Measurements from ENCODE around the gene MSH2.
"Not testable (repeated sequence)": the region's sequence is repeated elsewhere in the genome, so short reads cannot be mapped to it uniquely, and the experiment has no call there.

MSH2 gene

DNA sequence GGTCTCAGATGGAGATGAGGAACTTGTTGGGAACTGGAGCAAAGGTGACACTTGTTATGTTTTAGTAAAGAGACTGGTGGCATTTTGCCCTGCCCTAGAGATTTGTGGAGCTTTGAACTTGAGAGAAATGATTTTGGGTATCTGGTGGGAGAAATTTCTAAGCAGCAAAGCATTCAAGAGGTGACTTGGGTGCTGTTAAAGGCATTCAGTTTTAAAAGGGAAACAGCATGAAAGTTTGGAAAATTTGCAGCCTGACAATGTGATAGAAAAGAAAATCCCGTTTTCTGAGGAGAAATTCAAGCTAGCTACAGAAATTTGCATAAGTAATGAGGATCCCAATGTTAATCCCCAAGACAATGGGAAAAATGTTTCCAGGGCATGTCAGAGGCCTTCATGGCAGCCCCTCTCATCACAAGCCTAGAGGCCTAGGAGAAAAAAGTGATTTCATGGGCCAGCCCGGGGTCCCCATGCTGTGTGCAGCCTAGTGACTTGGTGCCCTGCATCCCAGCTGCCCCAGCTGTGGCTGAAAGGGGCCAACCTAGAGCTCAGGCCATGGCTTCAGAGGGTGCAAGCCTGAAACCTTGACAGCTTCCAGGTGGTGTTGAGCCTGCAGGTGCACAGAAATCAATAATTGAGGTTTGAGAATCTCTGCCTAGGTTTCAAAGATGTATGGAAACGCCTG, 3.8 kb downstream of the MSH2 start:
- DNase-seq = not testable (repeated sequence)

DNA sequence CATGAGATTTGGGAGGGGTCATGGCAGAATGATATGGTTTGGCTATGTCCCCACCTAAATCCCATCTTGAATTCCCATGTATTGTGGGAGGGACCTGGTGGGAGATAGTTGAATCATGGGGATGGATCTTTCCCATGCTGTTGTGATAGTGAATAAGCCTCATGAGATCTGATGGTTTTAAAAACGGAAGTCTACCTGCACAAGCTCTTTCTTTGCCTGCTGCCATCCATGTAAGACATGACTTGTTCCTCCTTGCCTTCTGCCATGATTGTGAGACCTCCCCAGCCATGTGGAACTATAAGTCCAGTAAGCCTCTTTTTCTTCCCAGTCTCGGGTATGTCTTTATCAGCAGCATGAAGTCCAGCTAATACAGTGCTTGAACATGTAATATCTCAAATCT, 5.0 kb downstream of the MSH2 start:
- DNase-seq = not testable (repeated sequence)

DNA sequence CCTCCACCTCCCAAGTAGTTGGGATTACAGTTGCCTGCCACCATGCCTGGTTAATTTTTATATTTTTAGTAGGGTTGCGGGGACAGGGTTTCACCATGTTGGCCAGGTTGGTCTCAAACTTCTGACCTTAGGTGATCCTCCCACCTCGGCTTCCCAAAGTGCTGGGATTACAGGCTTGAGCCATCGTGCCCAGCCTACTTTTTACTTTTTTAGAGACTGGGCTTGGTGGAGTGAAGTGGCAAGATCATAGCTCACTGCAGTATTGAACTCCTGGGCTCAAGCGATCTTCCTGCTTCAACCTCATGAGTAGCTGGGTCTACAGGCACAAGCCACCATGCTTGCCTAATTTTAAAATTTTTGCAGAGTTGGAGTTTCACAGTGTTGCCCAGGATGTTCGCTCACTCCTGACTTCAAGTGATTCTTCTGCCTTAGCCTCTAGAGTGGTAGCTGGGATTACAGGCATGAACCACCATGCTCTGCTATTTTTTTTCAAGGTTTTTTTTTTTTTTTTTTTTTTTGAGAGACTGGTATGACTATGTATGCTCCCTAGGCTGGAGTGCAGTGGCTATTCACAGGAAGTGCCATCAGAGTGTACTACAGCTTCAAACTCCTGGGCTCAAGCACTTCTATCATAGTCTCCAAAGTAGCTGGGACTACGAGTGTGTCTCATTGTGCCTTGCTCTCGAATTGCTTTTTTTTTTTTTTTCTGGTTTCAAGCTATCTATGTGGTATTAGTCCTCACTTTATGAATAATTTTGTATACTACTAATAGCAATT, 11.9 kb downstream of the MSH2 start:
- DNase-seq = no peak

DNA sequence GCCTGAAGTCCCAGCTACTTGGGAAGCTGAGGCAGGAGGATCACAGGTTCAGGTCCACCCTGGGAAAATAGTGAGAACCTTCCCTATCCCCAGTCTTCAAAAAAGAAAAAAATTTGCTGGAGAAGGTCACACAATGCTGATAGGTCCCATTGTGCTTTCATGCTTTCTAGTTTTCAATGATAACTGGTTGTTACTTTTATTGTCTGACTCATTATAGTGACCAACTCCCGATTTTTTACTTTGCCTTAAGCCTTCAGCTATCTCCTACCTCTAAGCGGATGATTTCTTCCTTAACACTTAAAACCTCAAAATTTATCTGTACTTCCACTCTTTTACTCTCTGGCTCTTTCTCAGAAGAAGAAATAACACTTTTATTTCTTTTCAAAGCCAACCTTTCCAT, 17.3 kb downstream of the MSH2 start:
- no peak for DNase-seq

DNA sequence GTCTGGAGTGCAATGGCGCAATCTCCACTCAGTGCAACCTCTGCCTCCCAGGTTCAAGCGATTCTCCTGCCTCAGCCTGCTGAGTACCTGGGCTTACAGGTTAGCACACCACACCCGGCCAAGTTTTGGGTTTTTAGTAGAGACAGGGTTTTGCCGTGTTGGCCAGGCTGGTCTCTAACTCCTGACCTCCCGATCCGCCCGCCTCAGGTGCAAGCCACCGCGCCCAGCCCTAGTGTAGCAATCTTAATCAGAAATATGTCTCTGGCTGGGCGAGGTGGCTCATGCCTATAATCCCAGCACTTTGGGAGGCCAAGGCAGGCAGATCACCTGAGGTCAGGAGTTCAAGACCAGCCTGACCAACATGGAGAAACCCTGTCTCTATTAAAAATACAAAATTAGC, 17.7 kb downstream of the MSH2 start:
- not testable (repeated sequence) for DNase-seq

DNA sequence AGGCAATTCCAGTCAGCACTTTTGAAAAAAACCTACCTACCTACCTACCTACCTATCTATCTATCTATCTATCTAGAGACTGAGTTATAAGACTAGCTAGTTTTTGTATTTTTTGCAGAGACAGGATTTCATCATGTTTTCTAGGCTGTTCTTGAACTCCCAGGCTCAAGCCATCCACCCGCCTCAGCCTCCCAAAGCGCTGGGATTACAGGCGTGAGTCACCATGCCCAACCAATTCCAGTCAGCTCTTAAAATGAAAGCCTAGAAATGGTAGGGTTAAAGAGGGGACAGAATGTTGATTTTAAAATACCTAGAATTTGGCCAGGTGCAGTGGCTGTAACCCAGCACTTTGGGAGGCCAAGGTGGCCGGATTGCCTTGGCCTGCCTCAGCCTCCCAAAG, 19.1 kb downstream of the MSH2 start:
- DNase-seq = no peak

DNA sequence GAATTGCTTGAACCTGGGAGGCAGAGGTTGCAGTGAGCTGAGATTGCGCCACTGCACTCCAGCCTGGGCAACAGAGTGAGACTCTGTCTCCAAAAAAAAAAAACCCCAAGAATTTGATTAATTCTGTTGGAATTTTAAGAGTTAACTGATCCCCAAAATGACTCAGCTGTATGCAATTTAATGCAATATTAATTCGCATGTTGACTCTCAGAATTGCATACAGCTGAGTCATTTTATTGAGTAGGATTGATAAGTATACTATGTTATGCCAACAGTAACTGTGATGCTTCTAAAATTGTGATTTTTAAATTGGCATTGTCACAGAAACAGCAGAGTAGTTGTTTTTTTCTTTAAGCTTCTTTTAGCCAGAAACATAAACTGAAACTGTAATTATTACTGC, 19.6 kb downstream of the MSH2 start:
- DNase-seq = no peak

DNA sequence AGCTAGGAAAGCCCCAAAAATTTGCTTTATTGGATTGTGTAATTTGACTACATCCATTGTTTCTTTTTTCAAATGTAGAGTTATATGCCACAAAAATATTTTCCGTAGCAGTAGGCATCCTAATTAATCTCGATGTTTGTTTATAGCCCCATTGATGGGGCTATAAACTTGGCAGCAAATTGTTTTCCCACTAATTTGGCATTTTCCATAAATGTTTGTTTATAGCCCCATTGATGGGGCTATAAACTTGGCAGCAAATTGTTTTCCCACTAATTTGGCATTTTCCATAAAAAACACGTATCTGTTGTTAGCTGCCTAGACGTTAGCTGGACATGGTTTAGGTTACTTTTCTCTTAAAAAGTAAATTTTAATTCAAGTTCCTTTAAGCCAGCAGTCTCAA, 23.8 kb downstream of the MSH2 start:
- DNase-seq = no peak

DNA sequence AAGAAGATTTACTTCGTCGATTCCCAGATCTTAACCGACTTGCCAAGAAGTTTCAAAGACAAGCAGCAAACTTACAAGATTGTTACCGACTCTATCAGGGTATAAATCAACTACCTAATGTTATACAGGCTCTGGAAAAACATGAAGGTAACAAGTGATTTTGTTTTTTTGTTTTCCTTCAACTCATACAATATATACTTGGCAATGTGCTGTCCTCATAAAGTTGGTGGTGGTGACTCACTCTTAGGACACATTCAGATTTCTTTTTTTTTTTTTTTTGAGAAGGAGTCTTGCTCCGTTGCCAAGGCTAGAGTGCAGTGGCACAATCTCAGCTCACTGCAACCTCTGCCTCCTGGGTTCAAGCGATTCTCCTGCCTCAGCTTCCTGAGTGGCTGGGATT, 26.8 kb downstream of the MSH2 start:
- DNase-seq = no peak

DNA sequence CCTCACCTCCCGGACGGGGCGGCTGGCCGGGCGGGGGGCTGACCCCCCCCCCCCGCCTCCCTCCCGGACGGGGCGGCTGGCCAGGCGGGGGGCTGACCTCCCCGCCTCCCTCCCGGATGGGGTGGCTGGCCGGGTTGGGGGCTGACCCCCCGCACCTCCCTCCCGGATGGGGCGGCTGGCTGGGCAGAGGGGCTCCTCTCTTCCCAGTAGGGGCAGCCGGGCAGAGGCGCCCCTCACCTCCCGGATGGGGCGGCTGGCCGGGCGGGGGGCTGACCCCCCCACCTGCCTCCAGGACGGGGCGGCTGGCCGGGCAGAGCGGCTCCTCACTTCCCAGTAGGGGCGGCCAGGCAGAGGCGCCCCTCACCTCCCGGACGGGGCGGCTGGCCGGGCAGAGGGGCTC, 30.1 kb downstream of the MSH2 start:
- DNase-seq = not testable (repeated sequence)

DNA sequence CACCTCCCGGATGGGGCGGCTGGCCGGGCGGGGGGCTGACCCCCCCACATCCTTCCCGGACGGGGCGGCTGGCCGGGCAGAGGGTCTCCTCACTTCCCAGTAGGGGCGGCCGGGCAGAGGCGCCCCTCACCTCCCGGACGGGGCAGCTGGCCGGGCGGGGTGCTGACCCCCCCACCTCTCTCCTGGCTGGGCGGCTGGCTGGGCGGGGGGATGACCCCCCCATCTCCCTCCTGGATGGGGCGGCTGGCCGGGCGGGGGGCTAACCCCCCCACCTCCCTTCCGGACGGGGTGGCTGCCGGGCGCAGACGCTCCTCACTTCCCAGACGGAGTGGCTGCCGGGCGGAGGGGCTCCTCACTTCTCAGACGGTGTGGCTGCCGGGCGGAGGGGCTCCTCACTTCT, 30.5 kb downstream of the MSH2 start:
- not testable (repeated sequence) for DNase-seq

DNA sequence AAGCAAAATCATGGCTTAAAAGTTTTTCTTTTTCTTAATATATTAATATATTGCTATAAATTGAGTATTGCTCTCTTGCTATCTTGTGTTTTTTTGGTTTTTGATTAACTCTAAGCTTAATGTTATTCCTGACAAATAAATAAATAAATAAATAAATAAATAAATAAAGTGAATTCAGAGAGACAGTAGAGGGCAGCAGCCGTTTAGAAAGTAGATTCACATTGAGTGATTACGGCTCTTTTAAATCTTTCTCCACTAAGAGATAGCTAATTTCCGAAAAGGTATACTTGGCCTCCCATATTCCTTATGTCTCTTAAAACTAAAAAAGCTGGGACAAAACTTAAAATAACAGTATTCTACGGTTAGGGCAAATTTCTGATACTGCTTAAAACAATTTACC, 34.3 kb downstream of the MSH2 start:
- DNase-seq = peak in 2 of 58 donors; percentile 1 to 17

DNA sequence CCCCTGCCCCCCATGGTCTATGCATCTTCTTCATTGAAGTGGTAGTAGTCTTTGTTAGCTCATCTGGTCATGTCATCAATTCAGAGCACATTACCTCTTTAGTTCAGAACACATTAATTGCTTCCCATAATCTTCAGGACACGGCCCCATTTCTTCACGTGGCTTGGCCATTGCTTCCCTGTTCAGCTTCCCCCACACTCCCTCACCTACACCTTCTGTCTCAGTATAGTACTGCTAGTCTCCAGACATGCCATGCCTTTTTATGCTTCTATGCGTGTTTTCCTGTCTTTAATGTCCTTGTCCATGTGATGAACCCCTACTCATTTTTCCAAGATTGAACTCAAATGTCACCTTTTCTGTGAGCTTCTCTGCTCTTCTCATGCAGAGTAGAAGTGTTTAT, 35.1 kb downstream of the MSH2 start:
- no peak for DNase-seq

DNA sequence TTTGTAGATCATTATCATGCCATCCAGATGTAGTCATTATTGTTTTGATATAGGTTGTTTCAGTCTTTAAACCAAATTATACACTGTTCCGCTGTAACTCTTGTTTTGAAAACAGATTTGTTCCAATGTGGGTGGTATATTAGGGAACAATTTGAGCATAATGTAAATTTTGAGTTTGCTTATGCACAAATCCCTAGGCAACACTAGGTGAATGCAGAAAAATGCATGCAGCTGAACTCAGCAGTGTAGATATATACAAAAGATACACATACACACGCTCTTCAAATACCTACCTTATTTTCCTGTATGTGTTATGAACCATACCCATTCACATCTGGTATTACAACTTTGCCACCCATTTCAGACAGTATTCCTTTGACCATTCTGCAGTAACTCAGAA, 35.8 kb downstream of the MSH2 start:
- DNase-seq = no peak

DNA sequence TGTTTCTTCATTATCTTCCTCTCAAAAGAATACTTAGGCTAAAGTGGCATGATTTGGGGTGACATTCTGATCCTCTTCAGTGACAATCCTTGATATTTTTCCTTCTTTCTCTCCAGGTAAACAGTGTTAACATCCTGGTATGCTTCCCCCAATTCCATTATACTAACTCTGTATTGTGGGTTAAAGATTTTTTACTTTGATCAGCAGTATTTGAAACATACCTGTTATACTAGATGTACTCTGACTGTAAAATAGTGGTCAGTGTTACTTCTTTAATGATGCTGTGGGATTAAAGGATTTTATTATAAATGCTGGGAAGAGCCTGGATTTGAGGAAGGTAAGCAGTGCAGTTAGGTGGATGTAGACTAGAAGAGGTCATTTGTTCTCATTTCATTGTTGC, 48.8 kb downstream of the MSH2 start:
- DNase-seq = no peak

DNA sequence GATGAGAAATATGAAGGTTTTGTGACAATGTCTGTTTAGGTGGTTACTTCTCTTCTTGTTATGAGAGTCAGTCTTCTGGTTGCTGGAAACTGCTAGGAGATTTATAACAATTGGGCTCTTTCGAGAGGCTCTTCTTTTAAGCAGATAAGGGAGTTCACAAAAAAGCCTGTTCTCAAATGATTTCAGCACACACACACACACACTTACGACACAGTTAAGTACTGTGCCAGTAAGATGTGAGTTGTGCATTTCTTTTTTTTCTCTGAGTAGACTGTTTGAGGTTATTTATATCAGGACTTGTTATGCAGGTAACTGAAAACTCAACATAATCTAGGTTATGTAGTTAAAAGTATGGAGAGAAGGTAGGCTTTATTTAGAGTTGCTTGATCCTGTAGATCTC, 49.8 kb downstream of the MSH2 start:
- DNase-seq = no peak

DNA sequence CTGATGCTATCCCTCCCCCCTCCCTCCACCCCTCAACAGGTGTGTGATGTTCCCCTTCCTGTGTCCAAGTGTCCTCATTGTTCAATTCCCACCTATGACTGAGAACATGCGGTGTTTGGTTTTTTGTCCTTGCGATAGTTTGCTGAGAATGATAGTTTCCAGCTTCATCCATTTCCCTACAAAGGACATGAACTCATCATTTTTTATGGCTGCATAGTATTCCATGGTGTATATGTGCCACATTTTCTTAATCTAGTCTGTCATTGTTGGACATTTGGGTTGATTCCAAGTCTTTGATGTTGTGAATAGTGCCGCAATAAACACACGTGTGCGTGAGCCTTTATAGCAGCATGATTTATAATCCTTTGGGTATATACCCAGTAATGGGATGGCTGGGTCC, 51.9 kb downstream of the MSH2 start:
- not testable (repeated sequence) for DNase-seq

DNA sequence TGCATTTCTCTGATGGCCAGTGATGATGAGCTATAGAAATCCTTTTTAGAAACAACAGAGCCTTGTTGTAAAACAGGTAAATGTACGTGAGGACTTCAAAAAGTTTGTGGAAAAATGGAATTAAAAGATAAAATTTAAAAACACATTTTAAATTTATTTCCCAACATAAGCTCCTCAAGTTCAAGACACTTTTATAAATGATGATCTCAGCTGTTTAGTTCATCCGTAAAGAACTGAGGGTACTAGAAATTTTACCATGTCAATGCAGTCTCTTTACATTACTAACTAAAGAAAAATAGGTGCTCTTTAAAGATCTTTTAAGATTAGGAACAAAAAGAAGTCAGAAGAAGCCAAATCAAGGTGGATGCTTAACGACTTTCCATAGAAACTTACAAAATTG, 52.5 kb downstream of the MSH2 start:
- no peak for DNase-seq

DNA sequence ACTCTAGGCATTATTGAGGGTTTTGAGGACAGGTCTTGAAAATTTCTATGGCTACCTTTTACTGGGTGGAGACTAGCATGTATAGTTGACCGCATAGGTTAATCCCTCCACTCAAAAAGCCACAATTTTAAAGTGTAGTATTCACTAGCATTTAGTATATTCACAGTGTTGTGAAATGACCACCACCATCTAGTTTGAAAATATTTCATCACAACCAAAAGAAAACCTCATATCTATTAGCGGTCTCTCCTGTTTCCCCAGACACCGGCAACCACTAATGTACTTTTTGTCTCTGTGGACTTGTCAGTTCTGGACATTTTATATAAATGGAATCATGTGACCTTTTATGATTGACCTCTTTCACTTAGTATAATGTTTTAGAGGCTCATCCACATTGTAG, 53.9 kb downstream of the MSH2 start:
- DNase-seq = no peak

DNA sequence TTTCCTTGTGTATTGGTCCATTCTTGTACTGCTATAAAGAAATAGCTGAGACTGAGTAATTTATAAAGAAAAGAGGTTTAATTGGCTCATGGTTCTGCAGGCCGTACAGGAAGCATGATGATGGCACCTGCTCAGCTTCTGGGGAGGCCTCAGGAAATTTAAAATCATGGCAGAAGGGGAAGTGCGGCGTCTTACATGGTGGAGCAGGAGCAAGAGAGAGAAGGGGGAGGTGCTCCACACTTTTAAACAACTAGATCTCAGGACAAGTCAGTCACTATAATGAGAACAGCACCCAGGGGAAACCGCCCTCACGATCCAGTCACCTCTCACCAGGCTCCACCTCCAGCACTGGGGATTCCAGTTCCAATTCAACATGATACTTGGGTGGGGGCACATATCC, 54.3 kb downstream of the MSH2 start:
- no peak for DNase-seq

DNA sequence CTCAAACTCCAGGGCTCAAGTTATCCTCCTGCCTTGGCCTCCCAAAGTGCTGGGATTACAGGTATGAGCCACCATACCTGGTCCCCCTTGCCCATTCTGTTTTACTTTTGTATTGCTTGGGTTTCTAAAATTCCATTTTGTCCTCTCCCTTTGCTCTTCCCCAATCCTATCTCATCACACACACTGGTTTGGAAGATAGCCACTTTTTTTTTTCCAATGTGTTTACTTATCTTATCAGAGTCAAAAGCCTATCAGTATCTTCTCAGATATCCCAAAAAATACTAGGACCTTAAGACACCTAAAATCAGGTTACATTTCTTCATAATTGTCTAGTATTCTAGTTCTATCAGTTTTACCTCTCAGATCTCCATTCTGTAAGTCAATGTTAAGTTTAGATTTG, 56.1 kb downstream of the MSH2 start:
- no peak for DNase-seq

DNA sequence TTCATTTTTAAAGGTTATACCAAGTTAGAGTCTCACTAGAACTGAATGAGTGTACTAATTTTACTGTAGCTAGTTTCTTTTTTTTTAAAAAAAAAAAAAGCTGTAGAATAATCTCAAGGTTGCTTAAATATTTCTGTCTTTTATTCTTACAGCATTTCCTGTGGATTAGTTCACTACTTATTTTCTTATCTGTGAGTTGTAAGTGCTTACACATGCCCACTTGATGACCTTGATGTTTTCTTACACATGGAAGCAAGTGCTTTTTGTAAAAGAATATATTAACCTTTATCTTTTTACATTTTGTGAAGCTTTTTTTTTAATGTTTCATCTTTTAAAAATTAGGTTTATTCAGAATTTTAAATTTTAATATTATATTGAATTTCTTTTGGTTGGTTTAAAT, 57.8 kb downstream of the MSH2 start:
- no peak for DNase-seq

DNA sequence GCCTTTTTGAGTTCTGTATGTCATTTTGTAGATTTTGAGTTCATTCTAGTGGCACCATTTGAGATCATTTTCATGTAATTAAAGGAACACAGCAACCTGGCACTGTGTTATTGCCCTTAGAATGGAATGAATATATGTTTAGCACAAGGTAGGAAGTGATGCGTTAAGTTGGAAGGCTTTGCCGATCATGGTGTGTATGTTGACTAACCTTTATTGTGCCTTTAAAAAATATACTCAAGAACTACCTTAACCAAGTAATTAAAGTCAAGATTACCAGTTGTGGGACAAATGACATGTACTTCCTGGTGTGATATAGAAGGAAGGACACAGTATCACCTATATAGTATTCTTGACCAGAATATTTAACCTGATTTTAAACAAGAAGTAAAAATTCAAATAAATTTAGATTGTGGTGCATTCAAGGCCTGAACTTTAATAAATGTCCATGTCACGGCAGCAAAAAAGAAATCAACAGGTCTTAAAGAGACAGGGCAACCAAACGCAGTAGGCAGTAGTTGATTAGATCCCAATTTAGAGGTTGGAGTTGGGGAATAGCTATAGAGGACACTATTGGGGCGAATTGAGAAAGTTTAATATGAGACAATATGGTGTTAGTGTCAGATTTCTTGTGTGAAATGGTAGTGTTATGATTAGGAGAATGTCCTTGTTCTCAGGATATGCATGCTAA, 68.6 kb downstream of the MSH2 start:
- no peak for DNase-seq
